M059J (cell line): ENCODE measurements around the gene USP33. TPM values are rescaled to one million over a fixed set of nuclear protein-coding genes. Genes with fewer than 3 reads are reported as not detected.
"Not testable (repeated sequence)": the region's sequence is repeated elsewhere in the genome, so short reads cannot be mapped to it uniquely, and the experiment has no call there.

Experiments used
- DNase-seq: peaks from one replicate; pipeline ENCODE4 v3.0.0-alpha.2; 2012; ENCODE audit warnings: low read depth
- total RNA-seq: library from RNA; depleted of rRNA; stranded (reverse); fragments of >200 nt; shearing (Covaris generic); gene quantifications from 2 replicates; pipeline ENCODE4 v1.2.3, GENCODE V29; 2014; rRNA removed

The USP33 gene
- total RNA-seq, 1 experiment from 2014 or later: 85.9 TPM

DNA sequence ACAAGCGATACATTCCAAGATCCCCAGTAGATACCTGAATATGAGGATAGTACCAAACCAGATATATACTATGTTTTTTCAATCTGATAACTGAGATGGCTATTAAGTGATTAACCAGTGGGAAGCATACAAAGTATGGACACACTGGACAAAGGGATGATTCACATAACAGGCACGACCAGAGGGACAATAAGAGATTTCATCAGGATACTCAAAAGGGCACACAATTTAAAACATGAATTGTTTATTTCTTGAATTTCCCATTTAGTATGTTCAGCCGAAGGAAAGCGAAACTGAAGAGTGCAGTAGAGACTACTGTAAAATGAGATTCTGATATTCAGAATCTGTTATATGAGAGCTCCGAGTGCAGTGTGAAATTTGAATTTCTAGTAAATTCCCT is 87.8 kb downstream of the USP33 start:
- DNase-seq: peak; percentile 82

DNA sequence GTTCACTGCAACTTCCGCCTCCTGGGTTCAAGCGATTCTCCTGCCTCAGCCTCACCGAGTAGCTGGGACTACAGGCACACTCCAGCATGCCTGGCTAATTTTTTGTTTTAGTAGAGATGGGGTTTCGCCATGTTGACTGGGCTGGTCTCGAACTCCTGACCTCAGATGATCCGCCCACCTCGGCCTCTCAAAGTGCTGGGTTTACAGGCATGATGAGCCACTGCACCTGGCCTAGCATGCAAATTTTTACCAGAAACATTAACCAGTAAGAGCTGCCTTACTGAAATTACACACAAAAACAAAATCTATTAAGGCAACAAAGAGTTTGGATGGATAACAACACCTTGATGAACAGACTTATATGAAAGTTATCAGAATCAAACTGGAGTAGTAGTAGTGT is 89.3 kb downstream of the USP33 start:
- no peak for DNase-seq

DNA sequence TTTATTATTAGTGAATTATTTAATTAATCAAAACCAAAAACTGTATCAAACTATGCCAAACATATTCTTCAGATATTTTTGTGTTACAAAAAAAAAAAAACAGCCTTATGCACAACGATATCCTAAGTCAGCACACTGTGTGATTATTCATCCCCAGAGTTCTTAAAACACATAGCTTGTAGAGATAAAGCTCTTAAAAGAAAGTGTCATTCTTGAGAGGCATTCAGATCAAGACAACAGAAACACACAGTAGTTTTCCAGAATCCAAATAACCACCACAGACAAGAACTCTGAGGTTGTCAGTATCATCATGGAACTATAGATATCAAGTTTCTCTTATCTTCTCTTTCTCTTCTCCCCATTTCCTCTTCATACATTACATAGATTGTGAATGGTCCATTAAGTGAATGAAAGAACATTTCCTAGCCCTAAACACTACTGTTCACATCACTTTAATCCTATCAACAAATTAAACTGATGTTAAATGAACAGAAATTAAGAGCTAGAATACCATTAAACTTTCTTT is 90.7 kb downstream of the USP33 start:
- DNase-seq: no peak

DNA sequence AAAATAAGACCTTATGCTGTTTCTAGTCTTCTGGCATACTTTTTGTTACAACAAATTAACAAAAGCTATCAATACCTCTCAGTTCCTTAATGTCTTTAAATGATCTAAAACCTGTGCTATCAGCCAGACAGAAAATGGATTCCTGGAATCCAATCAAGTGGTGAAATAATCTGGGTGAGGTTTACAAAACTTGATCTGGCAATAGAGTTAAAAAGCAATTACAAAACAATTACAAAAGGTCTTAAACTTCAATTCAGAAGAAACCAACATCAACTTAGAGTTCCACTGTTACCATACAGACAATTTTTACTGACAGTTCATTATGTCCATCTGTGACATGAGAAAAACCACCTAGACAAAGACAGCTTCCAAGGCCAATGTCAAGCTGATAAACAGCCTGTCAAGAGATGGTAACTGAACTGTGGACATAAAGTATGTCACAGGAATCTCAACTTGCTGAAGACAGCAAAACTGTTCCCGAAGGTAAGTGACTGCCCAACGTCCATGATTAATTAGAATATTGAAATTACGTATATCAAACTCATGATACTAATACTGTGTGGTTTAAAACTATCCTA is 94.6 kb downstream of the USP33 start:
- DNase-seq: no peak

DNA sequence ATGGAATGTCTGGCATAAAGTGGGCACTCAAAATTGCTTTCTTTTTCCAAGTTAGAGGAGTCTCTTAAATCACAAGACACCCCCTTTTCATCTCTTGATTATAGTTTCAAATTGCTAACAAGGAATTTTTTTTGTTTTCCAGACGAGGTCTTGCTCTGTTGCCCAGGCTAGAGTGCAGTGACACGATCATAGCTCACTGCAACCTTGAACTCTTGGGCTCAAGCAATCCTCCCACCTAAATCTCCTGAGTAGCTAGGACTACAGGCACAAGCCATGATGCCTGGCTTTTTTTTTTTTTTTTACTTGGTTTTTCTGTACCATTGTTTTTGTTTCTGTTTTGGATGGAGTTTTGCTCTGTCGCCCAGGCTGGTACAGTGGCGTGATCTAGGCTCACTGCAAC is 98.0 kb downstream of the USP33 start:
- no peak for DNase-seq

DNA sequence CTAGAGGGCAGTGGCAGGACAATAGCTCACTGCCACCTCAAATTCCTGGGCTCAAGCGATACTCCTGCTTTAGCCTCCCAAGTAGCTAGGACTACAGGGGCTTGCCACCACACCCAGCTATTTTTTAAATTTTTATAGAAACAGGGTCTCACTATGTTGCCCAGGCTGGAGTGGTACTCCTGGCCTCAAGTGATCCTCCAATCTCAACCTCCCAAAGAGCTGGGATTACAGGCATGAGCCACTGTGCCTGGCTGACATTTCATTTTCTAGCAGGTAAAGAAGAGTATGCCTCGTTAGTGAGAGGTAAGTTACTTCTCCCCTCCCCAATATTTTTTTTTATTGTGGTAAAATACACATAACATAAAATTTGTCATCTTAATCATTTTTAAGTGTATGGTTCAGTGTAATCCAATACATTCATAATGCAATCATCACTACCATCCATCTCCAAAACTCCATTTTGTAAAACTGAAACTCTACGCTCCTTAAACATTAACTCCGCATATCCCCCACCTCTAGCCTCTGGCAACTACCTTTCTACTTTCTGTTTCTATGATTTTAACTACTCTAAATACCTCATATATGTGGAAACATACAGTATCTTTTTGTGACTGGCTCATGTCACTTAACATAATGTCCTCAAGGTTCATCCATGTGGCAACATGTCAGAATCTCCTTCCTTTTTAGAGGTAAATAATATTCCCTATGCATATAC is 99.6 kb downstream of the USP33 start:
- no peak for DNase-seq

DNA sequence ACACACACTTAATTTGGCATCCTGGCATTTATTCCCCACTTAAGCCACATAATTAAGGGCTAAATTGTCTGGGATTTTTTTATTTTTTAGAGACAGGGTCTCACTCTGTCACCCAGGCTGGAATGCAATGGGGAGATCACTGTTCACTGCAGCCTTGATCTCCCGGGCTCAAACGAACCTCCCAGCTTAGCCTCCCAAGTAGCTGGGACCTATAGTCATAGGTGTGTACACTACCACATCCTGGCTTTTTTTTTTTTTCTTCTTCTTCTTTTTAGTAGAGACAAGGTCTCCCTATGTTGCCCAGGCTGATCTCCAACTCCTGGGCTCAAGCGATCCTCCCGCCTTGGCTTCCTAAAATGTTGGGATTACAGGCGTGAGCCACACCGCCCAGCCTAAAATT is 101.4 kb downstream of the USP33 start:
- no peak for DNase-seq

DNA sequence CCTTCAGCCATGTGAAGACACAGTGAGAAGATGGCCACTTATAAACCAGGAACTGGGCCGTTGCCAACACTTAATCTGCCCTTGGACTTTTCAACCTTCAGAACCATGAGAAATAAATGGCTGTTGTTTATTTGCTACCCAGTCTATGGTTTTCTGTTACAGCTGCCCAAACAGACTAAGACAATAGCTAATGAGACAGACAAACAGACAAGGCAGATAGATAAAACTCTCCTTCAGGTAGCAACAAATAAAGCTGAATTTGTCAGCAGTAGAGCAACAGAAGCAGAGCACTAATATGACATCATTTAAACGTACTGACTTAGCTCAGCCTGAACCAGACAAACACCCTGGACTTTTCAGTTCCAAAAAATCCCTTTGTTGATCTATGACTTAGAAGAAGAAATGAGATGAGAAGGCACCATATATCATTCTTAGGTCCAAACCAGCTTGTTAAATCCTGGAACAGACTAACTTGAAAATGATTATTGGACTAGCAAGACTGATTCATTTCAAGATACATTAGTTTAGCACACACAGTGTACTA is 104.1 kb downstream of the USP33 start:
- peak; percentile 17 for DNase-seq

DNA sequence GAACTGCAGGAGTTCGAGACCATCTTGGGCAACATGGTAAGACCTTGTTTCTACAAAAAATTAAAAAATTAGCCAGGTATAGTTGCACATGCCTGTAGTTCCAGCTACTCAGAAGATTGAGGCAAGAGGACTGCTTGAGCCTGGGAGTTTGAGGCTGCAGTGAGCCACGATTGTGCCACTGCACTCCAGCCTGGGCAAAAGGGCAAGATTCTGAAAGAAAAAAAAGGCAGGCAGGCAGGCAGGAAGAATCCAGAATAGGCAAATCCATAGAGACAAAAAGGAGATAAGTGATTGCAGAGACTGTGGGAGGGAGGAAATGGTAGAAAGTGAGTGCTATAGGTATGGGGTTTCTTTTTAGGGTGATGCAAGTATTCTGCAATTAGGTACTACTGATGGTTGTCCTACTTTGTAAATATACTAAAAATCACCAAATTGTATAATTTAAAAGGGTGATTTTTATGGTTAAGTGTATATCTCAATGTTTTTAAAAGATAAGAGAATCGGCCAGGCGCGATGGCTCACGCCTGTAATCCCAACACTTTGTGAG is 106.6 kb downstream of the USP33 start:
- no peak for DNase-seq

DNA sequence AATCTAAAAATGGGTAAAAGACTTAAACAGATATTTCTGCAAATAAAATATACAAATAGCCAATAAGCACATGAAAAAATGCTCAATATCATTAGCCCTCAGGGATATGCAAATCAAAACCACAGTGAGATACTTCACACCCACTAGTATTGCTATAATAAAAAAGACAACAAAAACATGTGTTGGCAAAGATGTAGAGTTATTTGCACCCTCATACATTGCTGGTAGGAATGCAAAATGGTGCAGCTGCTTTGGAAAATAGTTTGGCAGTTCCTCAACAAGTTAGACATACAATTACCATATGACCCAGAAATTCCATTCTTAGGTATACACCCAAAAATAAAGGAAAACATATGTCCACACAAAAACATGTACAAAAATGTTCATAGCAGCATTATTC is 107.4 kb downstream of the USP33 start:
- DNase-seq: no peak

DNA sequence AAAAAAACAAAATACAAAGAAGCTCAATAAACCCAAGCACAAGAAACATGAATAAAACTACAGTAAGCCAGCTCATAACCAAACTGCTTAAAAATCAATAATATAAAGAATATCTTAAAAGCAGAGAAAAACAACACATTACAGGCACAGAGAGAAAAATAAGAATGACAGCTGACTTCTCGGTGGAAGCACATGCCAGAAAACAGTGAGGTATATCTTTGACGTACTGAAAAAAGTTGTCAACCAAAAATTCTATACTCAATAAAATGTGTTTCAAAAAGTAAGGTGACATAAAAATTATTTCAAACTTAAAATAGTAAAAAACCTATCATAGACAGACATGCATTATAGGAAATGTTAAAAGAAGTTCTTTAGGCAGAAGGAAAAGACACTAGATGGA is 110.5 kb downstream of the USP33 start:
- no peak for DNase-seq

DNA sequence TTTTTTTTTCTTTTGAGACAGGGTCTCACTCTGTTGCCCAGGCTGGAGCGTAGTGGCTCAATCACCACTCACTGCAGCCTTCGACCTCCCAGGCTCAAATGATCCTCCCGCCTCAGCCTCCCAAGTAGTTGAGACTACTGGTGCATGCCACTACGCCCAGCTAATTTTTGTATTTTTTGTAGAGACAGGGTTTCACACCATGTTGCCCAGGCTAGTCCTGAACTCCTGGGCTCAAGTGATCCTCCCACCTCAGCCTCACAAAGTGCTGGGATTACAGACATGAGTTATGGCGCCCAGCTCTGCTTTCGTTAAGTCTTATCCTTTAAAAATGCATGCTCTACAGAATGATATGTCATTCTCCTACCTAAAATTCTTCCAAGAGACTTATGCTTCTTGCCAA is 113.4 kb downstream of the USP33 start:
- not testable (repeated sequence) for DNase-seq

Other genes starting within 250 kb of the USP33 start
- 71.4 and 105 TPM in 2 replicates for gene ZZZ3, start 77.2 kb downstream of the USP33 start, total RNA-seq
- 13.1 and 15.7 TPM in 2 replicates for gene MIGA1, start 19.8 kb upstream of the USP33 start, total RNA-seq
- gene NEXN, start 128.8 kb upstream of the USP33 start, total RNA-seq: 6.0 and 10.4 TPM in 2 replicates
- 77.7 and 101 TPM in 2 replicates for gene FUBP1, start 219.2 kb upstream of the USP33 start, total RNA-seq
- gene DNAJB4, start 245.1 kb upstream of the USP33 start, total RNA-seq: 72.1 and 75.9 TPM in 2 replicates